GOT3 (cell line): ENCODE results near the gene CNTNAP2.

Experiments used
- DNase-seq: peaks from one replicate; lab custom pipeline; 2025; ENCODE audit warnings: mixed read lengths; lab: John Stamatoyannopoulos, UW

The CNTNAP2 gene

DNA sequence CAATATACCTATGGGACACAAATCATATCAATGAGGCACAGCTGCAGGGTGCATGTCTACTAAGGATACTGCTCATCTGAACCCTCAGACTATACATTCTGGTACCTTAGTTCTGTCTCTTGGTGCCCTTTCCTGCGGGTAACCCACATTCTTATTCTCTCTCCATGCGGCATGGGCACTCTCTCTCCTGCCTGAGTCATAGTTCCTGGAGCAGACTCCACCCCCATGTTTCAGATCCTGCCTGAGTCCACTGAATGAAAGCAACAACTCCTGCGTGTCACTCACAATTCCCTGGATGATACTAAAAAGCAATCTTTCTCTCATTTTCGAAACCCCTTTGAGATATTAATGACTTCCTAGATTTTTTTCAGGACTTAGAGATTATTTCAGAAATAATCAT, 1820.8 kb downstream of the CNTNAP2 start:
- no peak for DNase-seq

DNA sequence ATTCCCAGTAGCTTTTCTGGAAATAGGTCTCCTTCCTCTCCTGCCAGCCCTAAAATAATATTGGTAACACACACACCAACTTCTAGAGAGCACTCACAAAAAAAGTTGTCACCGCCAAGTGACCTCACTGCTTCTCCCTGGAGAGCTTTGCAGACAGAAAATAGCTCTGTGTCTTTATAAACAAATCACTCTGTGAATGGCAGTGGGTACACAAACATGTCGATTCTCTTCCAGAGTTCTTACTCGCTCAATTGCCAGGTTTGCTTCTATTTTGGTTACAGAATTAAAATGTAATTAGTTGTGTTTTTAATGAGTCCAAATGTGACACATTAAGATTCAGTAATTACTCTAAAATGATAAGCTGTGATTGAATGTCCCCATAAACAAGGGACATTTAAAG, 1824.8 kb downstream of the CNTNAP2 start:
- DNase-seq = no peak

DNA sequence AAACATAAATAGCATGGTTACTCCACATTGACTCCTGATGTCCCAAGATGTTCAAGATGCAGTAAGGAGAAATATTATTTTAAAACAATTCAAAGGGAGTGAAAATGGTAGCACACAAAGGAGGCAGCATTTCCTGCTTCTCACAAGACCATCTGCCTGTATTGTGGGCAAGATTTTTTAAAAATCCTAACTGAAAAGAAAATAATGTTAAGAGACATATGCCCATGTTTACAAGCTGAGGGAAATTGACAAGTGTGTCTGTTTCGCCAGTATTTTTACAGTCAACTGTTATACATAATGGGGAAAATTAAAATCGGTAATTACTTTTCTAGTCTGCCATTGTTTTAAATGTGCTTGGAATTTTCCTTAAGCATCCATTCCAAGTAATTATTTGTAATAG, 1827.7 kb downstream of the CNTNAP2 start:
- no peak for DNase-seq

DNA sequence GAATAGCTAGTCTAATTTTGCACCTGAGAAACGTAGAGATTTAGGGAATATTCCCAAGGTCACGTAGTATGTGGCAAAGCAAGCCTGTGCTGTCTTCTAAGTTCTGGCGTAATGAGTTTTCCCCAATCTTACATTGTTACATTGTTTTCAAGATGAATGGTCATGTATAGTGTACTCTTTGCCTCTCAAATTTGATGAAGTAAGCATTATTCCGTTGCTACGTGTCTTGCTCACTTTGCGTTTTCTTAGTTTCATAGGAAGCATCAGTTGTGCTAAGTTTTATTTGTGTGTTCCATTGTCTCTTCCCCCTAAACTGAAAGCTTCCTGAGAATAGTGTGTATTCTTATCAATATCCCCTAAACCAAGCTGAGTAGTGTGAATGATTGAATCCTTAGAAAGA, 1836.3 kb downstream of the CNTNAP2 start:
- DNase-seq = no peak

DNA sequence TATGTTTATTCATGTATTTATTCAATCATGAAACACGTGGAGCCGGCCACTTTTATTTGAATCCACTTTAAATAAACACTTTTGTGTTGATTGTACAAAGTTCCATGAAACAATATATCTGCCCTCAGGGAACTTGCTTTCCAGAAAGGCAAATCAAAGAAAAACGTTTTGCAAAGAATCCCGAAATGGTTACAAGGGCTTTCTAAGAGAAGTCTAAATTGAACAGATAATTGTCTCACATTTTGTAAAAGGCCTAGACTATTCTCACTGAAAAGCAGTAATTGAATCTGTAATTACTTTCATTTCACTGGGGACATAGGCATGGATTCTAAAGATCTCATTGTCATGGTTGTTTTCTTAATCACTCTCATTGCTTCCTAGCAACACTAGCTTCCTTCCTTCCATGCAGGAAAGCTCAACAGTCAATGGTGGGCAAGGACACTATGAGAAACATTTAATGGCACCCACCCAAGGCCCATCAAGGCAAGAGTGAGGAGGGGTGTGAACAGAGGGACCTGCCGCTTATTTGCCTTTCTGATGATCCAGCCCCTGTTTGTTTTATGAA, 1851.5 kb downstream of the CNTNAP2 start:
- no peak for DNase-seq

DNA sequence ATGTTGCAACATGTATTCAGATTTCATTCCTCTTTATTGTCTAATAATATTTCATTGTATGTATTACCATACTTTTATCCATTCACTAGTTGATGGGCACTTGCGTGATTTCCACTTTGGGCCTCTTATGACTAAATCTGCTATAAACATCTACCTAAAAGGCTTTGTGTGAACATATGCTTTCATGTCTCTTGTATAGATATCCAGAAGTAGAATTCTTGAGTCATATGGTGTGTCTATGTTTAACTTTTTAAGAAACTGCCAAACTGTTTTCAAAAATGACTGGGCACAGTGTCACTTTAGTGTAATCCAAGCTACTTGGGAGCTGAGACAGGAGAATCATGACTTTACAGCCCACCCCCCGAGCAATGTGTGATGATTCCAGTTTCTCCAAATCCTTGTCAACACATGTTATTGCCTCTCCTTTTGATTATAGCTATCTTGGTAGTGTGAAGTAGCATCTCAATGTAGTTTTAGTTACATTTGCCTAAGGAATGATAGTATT, 1855.1 kb downstream of the CNTNAP2 start:
- DNase-seq = no peak

DNA sequence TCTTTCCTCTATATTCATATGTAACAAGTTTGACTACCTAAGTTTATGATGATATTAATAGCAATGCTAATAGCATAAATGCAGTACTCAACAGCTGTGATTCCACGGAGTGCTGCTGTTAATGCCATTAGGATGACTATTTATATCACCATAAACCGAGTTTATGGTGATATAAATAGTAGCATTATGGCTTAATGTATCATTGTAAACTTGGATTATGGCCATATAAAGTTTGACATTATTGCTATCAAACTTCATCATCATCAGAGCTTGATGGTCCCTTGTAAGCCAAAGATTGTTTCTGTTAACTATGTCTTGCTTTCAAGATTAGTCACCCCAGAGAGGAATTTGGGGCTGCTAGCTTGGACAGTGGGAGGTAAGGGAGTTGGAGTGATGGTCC, 1861.6 kb downstream of the CNTNAP2 start:
- DNase-seq = no peak

DNA sequence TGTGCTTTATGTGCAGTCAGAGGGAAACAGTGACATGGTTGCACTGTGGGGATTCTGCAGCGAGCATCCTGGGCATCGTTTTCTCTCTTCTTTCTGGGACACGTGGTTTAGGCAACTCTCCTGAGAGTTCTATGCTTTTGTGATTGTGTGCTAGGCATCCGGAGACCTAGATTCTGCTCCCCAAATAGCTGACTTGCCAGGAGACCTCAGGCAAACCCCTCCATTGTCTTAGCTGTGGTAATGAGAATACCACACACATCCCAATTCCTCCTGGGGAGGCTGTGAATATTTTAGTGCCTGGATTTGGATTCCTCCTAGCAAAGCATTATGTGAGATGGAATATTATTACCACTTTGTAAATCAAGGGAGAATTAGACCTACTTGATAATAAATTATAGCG, 1862.0 kb downstream of the CNTNAP2 start:
- no peak for DNase-seq

DNA sequence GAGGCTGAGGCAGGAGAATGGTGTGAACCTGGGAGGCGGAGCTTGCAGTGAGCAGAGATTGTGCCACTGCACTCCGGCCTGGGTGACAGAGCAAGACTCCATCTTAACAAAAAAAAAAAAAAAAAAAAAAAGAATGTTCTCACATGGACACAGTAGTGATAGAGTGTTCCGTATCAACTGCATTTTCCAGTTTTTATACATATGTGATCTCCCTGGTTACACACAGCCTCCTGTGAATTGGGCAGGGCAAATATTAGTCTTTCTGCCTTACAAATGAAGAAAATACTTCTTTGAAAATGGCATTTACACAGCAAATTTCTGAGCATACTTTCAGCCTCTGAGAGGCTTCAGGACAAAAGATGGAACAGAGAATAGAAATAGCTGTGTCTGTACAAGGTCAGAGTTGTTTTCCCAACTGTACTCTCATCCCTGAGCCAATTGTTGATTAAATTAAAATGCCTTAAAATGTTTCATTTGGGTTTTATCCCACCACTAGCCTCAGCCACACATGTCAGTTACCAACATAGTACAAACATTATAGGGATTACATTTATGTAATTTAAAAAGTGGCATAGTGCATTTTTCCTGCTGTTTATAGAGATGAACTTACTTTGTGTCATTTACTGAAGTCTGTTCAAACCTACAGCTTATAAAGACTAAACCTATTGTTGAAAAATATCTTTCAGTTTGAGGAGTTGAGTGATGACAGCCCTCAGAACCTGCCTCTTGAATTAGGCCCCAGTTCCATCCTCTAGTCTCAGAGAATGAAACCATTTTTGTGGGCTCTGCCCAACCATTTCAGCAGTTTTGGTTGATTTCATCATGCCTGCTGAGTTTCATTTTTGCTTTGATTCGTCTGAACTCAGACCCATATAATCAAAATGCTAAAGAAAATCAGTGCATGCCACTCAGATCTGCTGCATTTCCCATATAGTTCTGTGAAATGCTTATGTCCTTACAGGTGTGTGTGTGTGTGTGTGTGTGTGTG, 1864.5 kb downstream of the CNTNAP2 start:
- no peak for DNase-seq

DNA sequence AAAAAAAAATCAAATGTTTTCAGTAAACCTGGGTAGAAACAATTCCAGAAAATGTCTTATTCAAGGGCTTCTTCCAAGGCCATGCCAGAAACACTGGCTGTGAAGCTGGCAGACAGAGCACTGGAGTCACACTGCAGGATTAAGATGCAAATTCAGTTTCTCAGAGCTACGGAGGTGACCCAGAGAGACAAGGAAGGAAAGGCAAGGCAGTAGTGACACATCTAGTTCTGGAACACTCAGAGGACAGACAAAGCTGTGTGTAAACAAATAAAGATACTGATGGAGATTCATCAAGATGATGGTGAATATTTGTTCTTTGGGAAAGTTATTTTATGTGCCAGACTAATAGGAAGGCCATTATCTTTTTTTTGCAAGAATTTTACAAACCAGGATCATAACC, 1865.7 kb downstream of the CNTNAP2 start:
- no peak for DNase-seq

DNA sequence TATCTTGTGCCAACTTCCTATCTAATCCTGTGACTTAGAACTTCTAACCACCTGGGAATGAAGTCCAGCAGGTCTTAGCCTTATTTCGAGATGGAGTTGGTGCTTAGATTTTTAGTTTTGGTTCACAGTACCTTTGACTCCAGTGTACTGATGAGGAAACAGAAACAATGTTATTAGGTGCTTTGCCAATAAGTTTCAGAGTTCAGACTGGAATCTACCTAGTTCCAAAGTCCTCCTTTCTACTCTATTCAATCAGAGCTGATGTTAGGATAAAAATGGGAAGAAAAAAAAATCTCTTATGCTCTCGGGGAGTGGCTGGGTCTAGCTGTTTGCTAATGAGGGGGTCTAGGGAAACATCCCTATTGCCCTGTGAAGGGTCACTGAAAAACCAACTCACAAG, 1867.7 kb downstream of the CNTNAP2 start:
- no peak for DNase-seq

DNA sequence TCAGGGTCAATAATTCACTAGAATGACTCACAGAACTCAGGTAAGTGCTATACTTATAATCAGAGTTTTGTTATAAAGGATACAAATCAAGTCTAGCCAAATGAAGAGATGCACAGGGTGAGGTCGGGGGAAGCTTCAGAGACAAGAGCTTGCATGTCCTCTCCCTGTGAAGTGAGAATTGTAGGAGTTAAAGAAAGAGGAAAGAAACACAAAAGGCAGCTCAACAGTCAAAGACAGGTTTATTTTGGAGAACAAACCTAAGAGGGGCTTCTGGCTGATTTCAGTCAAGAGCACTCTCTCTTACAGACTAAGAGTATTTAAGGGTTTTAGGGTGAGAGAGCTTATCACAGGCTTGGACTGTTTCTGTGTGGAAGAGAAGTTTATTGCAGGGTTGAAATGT, 1873.5 kb downstream of the CNTNAP2 start:
- no peak for DNase-seq

DNA sequence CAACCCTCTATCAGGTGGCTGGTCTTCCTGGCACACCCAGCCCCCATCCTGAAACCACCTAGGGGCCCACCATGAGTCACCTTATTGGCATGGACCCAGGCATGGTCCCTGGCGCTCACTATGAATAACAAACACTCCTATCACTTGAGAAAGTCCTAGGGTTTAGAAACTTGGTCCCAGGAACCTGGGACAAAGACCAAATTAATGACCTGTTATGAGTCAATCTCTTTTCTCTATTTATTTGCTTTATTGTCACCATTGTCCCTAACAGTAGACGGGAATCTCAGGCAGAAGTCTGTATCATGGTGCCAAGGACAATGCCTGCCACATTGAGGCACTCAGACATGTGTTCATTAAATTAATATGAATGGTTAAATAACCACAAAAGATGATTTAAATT, 1874.3 kb downstream of the CNTNAP2 start:
- DNase-seq = no peak

DNA sequence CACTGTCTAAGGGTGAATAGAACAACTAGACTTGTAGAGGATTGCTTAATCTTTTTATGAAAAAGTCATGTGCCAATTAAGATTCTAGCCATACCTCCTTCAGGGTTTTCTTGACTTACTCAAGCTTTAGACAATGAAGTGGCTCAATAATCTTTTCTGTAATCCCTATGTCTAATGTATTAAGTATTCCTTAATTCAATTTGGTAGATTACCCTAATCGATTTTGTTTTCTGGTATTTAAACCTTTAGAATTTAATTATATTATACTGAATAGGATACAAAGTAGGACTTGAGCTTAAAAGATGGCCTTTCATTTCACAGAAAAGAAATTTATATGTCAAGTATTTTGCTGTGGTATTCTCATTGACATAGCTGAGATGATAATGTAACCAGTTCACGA, 1876.1 kb downstream of the CNTNAP2 start:
- DNase-seq = no peak

DNA sequence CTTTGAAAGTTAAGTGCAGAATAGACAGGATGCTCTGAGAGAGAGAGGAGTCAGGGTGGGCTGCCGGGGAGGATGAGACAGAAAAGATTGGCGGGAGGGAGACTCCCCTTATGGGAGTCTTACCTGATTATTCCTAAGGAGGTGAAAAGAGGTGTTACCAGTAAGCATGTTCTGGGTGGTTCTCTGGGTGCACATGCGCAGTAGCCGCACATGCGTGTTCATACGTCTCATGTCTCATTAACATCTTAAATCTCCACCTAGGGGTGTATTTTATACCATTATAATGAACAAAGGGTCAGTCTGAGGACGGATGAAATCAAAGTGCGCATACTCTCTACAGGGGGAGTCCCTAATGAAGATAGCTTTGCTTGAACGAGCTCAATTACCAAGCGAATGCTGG, 1881.0 kb downstream of the CNTNAP2 start:
- DNase-seq = no peak

DNA sequence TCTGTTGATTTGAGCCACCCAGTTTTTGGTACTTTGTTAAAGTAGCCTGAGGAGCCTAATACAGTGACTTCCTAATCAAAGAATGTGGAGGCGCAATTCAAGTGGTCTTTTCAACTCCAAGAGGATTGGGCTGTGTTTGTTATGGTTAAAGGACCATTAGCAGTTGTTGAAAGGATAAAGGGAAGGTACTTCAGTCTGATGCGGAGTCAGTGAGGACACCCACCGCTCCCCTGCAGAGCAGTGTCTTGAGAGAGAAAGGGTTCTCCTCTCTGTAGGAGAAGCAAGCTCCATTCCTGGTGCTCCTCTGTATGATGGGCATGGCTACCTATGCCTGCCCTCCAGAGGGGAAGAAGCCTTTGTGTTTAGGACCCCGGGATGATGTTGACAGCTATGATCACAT, 1883.4 kb downstream of the CNTNAP2 start:
- DNase-seq = no peak

DNA sequence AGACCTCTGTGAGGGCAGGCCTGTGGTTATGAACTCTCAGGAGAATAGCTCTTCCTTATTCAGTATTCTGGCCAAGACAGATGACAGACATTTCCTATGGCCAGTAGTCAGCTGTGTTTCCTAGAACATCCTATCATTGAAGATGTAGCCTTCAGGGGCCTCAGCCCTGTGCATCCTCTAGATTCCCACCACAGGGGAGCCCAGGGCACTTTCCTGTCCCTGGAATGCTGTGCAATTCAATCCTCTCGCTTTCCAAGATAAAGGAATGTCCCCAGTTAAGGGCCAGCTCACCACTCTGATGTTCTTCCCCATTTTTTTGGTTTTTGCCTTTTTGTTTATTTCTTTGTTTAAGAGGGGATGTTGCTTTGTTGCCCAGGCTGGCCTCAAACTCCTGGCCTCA, 1895.2 kb downstream of the CNTNAP2 start:
- no peak for DNase-seq

DNA sequence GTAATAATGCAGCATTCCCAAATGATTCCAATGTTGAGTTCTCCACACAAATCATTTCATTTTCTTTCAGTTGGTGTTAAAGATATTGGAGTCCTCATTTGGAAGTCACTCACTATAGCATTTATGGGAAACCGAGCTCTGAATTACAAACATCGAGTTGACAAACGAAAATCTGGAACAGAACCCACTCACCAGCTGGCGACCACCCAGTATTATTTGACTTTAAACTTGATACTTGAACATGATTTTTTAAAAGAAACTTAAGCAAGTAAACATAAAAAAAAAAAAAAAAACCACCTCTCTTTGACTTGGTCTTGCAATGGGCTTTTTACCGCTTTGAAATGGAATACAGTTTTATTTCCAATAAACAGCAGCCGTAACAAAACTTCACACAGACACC, 1897.4 kb downstream of the CNTNAP2 start:
- DNase-seq = no peak

DNA sequence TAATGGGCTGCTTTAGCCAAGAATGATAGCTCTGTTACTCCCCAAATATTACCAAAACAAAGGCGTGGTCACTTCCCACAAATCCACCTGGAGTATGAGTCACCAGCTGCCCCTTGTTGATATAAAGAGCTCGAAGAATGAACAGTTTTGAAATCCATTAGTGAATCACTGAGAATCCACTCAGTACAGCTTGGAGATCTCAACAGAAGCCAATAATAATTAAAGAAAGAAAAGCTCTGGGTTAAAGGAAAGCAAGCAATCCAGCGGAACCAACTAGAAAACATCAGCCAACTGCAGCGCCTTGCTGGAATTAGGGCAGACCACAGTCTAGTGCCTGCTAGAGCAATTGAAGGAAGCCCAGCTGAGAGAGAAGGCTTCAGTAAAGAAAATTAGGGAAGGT, 1897.9 kb downstream of the CNTNAP2 start:
- no peak for DNase-seq

DNA sequence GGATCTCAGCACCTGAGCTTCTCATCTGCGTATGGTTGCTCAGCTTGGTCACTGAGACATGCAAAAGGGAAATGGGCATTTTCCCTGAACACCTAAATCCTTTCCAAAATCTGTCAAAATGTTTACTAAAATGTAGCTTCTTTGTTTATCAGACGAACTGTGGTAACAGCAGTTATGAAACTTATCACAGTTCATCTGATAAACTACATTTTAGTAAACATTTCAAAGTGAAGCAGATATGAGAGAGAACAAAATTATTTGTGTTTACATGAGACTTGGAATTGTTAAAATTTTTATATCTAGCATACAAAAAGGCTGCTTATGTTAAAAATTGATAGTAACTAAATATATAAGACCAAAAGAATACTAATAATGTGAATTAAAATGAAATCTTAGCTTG, 1900.5 kb downstream of the CNTNAP2 start:
- DNase-seq = no peak

DNA sequence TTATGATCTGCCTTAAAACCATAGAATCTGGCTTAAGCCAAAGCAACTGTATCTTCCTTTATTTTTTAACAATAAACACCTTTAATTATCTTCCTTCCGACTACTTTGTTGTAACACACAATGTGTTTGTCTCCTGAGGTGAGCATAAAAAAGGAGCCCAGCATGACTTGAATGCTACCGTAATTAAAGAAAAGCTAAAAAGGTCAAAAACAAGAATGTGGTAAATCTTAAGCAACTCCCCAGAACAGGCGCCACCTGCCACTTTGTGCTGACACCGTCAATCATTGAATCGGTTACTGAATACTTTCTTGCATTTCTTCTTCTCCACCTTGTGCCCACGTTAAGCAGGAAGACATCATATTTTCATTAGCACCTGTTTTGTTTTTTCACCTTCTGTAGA, 1904.1 kb downstream of the CNTNAP2 start:
- no peak for DNase-seq

DNA sequence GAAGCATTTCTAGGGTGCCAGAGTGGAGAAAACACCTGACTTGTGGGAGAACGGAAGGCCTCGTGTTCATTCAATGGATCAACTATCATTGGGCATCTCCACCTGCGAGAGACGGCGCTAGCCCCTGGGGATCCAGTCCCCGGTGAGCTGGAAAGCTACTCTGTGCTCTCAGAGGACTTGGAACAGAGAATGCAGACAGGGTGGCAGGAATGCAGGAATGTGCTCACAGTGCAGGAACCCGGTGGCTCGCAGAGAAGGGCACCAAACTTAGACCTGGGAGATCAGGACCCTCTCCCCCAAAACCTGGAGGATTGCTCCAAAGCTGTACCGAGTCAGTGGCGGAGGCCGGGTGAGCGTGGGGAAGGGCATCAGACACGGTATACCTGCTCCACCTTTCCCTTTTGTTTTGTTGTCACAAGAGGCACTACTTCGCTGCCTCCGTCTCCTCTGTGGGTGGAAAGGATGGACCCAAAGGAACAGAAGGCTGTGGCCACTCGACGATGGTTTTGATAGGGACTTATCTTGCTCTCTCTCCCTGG, 1905.0 kb downstream of the CNTNAP2 start:
- DNase-seq = no peak

DNA sequence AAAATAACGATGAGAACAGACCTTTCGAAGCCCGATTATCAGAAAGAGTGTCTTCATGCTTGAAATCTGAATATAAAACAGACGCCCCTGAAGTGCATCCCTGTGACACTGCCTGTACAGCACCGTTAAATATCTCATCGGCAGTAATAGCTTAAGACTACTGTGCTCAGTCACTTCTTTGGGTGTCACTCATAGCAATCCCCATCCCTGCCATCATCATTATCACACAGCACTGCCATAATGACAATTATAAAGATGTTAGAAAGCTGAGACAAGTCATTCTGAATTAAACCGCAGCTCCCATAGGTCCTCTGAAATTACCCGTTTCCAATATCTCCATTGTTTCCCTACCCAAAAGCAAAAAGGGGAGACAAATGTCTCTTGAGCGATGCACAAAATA, 1906.2 kb downstream of the CNTNAP2 start:
- DNase-seq = no peak
